RPMI8226 (cell line): ENCODE results near the gene RASAL3.
"Not testable (repeated sequence)": the region's sequence is repeated elsewhere in the genome, so short reads cannot be mapped to it uniquely, and the experiment has no call there.

Source experiments
- DNase-seq: peaks from one replicate; pipeline ENCODE4 v3.0.0-alpha.2; 2015

Gene RASAL3

GRCh38 chr19:15418231-15418578, 46.1 kb downstream of the RASAL3 start:
- DNase-seq: no peak

- no peak for DNase-seq
Measured at GRCh38 chr19:15417699-15418098, 46.6 kb downstream of the RASAL3 start.

GRCh38 chr19:15412832-15413231, 51.5 kb downstream of the RASAL3 start:
- DNase-seq: no peak

GRCh38 chr19:15411351-15411750, 53.0 kb downstream of the RASAL3 start:
- DNase-seq: not testable (repeated sequence)

- DNase-seq: no peak
Measured at GRCh38 chr19:15404780-15405211, 59.5 kb downstream of the RASAL3 start.

GRCh38 chr19:15404097-15404779, 60.1 kb downstream of the RASAL3 start:
- no peak for DNase-seq

- DNase-seq: no peak
Measured at GRCh38 chr19:15403151-15403531, 61.2 kb downstream of the RASAL3 start.

GRCh38 chr19:15402411-15403150, 61.8 kb downstream of the RASAL3 start:
- no peak for DNase-seq
